PFSK-1 (cell line): ENCODE data around the gene BCCIP.

Source experiments
- FOXP2 ChIP-seq: optimal IDR thresholded peaks from 2 replicates; pipeline ENCODE3; 2011; ENCODE audit warnings: borderline replicate concordance, control low read depth, inconsistent platforms; ENCODE audit not compliant: insufficient read depth; ENCODE audit errors: extremely low read length, extremely low read depth
- POLR2AphosphoS5 ChIP-seq: IDR thresholded peaks from 2 replicates; pipeline ENCODE4 v1.6.1; 2012; ENCODE audit warnings: low read depth, mild to moderate bottlenecking, control low read depth, low read length, moderate library complexity
- REST ChIP-seq, 2 experiments: IDR thresholded peaks; 2 replicates each; pipeline versions ENCODE4 v1.6.1 to v1.8.0; 2011 to 2012; ENCODE audit warnings: low read depth in 2 of 2, low read length in 2 of 2, control low read depth in 1 of 2, inconsistent platforms in 1 of 2, mild to moderate bottlenecking in 1 of 2, moderate library complexity in 1 of 2; ENCODE audit not compliant: insufficient read depth in 1 of 2
- SIN3A ChIP-seq: IDR thresholded peaks from 2 replicates; pipeline ENCODE4 v1.6.1; 2012; ENCODE audit warnings: mild to moderate bottlenecking, low read length, moderate library complexity, borderline replicate concordance; ENCODE audit not compliant: insufficient read depth
- TAF1 ChIP-seq: IDR thresholded peaks from 2 replicates; pipeline ENCODE4 v1.6.1; 2012; ENCODE audit warnings: low read length, control low read depth, borderline replicate concordance; ENCODE audit not compliant: insufficient read depth

BCCIP gene

GRCh38 chr10:125882596-125882995, 59.2 kb downstream of the BCCIP start:
- no peak for TF ChIP-seq POLR2AphosphoS5

GRCh38 chr10:125883211-125883610, 59.9 kb downstream of the BCCIP start:
- TF ChIP-seq FOXP2, result no peak
- TF ChIP-seq REST (IDR thresholded peaks at IDR 0.05; ENCODE audit: insufficient read depth in 1 of 2, low read depth in 2 of 2, low read length in 2 of 2), result no peak
- TF ChIP-seq SIN3A, result no peak
- TF ChIP-seq TAF1, result no peak
- no peak for TF ChIP-seq POLR2AphosphoS5
